Sigmoid colon (tissue), 7 donors: ENCODE results near the gene MXD3. TPM values are rescaled to one million over a fixed set of nuclear protein-coding genes. Genes with fewer than 3 reads are reported as not detected.
"Not testable (repeated sequence)": the region's sequence is repeated elsewhere in the genome, so short reads cannot be mapped to it uniquely, and the experiment has no call there.

Source experiments
- DNase-seq: peaks from one replicate; pipeline ENCODE4 v3.0.0-alpha.2; 2019
- H3K27ac ChIP-seq, 4 donors: fragments of 200-600 bp; sonication (generic); one replicate each; pipeline ENCODE4 v1.5.1; 2016 to 2019; ENCODE audit warnings: mild to moderate bottlenecking in 1 of 4
- H3K27me3 ChIP-seq, 3 donors: fragments of 200-600 bp; sonication (generic); one replicate each; pipeline ENCODE4 v1.5.1; 2019; ENCODE audit warnings: mild to moderate bottlenecking in 1 of 3
- H3K36me3 ChIP-seq, 4 donors: fragments of 200-600 bp; sonication (generic); one replicate each; pipeline ENCODE4 v1.5.1; 2016 to 2019
- H3K4me1 ChIP-seq, 4 donors: fragments of 200-600 bp; sonication (generic); one replicate each; pipeline ENCODE4 v1.5.1; 2017 to 2019
- H3K4me3 ChIP-seq, 4 donors: fragments of 200-600 bp; sonication (generic); one replicate each; pipeline ENCODE4 v1.5.1; 2017 to 2019; ENCODE audit warnings: mild to moderate bottlenecking in 2 of 4, moderate library complexity in 1 of 4
- H3K9me3 ChIP-seq, 4 donors: fragments of 200-600 bp in 3 of 4; sonication (generic) in 3 of 4; one replicate each; pipeline versions ENCODE4 v1.5.1 to v1.6.1; 2013 to 2019
- EP300 ChIP-seq, 4 donors: sonication (generic); formaldehyde crosslinking; IDR thresholded peaks; one replicate each; pipeline ENCODE4 v1.6.1; 2017; ENCODE audit warnings: antibody characterized with exemption in 4 of 4
- POLR2A ChIP-seq, 2 donors: fragments of 450-650 bp; IDR thresholded peaks; one replicate each; pipeline ENCODE4 v1.6.1; 2016; ENCODE audit warnings: antibody characterized with exemption in 2 of 2, mild to moderate bottlenecking in 2 of 2, moderate library complexity in 2 of 2
- POLR2AphosphoS5 ChIP-seq, 4 donors: sonication (generic); formaldehyde crosslinking; IDR thresholded peaks; one replicate each; pipeline ENCODE4 v1.6.1; 2017; ENCODE audit warnings: antibody characterized with exemption in 4 of 4
- WGBS, 2 donors: extraction: QIAGEN DNeasy Blood & Tissue Kit; methylation state at CpG; one replicate each; pipeline ENCODE4 v1.1.7; 2013; 5-methylcytosine and 5-hydroxymethylcytosine counted together
- intact Hi-C: fragments of 100-400 bp; cut with DNase I; formaldehyde crosslinking; loops from one replicate; pipeline ENCODE4 v1.15.1; 2023
- polyA plus RNA-seq, 3 donors: library from polyadenylated mRNA; stranded (reverse); fragments of 200-250 nt; gene quantifications; one replicate each; pipeline ENCODE4 v1.2.3, GENCODE V29; 2013
- total RNA-seq, 4 donors: library from RNA; depleted of rRNA; stranded (reverse); fragments of >200 nt; gene quantifications; one replicate each; pipeline ENCODE4 v1.1.0, GENCODE V29; 2016
- TF ChIP-seq, protein P1 (sequence below), 4 experiments: fragments of 450-650 bp in 3 of 4; fragments of 200-600 bp in 1 of 4; IDR thresholded peaks; one replicate each; pipeline ENCODE4 v1.5.1; 2016 to 2019; ENCODE audit warnings: antibody characterized with exemption in 4 of 4, mild to moderate bottlenecking in 3 of 4, moderate library complexity in 2 of 4
- donor health status: healthy with polysubstance abuse.
- donor health status: Bipolar disorder and iron deficiency.
- donor health status: healthy.

Gene MXD3
- total and polyA plus RNA-seq, 7 donors, result 2.1 to 23.8 (median 8.2) TPM

DNA sequence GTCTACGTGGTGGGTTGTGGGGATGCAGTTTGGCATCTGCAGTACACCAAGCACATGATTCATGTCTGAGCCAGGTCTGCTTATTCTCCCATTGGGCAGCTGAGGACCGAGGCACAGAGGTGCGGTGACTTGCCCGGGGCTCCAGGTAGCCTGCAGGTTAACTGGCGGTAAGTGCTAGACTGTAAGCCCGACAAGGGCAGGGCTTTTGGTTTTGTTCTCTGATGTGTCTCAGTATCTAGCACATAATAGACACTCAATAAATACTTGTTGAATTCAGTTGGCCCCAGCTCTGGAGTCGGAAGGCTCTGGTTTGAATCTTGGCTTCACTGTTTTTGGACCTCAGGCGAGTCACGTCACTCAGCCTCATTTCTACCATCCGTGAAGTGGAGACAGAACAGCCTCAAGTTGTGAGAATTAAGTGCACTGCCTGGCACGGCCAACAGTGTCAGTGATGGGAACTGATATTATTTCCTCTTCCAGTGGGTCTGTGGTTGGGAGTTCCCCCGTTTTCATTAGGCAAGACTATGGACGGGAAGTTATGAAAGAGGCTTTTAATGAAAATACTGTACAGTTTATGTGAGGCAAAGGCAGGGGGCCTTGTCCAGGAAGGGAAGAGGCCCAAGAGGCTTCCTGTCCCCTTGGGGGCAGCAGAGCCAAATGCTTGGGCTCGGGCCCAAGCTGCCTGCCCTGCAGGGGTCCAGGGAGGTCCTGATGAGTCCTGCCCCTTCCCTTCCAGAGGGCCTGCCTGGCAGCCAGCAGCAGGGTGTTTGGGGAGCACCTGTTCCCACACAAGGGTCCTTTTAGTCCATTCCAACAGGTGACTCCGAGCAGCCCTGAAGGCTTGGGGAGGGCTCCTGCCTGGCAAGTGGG lies 4.8 kb downstream of the MXD3 start:
- Histone ChIP-seq H3K36me3 (peaks cover 0 to 27% (median 14%) of the 10 kb centered on the region in 4 donors), H3K27ac (no peak overlapping the region), H3K27me3 (no peaks in the 10 kb centered on the region), H3K4me3 (no peak overlapping the region), H3K9me3 (no peaks in the 10 kb centered on the region), H3K4me1 (peaks cover 0 to 54% (median 43%) of the 10 kb centered on the region in 4 donors)
- intact Hi-C loops, result no loop called here
- TF ChIP-seq, protein P1, sequence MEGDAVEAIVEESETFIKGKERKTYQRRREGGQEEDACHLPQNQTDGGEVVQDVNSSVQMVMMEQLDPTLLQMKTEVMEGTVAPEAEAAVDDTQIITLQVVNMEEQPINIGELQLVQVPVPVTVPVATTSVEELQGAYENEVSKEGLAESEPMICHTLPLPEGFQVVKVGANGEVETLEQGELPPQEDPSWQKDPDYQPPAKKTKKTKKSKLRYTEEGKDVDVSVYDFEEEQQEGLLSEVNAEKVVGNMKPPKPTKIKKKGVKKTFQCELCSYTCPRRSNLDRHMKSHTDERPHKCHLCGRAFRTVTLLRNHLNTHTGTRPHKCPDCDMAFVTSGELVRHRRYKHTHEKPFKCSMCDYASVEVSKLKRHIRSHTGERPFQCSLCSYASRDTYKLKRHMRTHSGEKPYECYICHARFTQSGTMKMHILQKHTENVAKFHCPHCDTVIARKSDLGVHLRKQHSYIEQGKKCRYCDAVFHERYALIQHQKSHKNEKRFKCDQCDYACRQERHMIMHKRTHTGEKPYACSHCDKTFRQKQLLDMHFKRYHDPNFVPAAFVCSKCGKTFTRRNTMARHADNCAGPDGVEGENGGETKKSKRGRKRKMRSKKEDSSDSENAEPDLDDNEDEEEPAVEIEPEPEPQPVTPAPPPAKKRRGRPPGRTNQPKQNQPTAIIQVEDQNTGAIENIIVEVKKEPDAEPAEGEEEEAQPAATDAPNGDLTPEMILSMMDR (IDR thresholded peaks at IDR 0.05), result no peak
- no peak for TF ChIP-seq POLR2AphosphoS5 (IDR thresholded peaks at IDR 0.05)
- no peak for TF ChIP-seq POLR2A (IDR thresholded peaks at IDR 0.05)
- no peak for TF ChIP-seq EP300 (IDR thresholded peaks at IDR 0.05)
- WGBS, 2 donors, result 78 to 80% methylated on average over 15 of the region's 15 CpGs
- no peak for DNase-seq

GRCh38 chr5:177306103-177306640 lies 5.5 kb downstream of the MXD3 start:
- DNase-seq, H3K9me3 ChIP-seq, intact Hi-C loops, H3K27ac ChIP-seq, H3K4me3 ChIP-seq, H3K27me3 ChIP-seq: not testable (repeated sequence)
- H3K36me3 ChIP-seq, result peaks cover 0 to 33% (median 14%) of the 10 kb centered on the region in 4 donors
- WGBS, 2 donors, result 71 to 87% methylated on average over 11 of the region's 11 CpGs
- peaks cover 0 to 54% (median 43%) of the 10 kb centered on the region in 4 donors for H3K4me1 ChIP-seq

GRCh38 chr5:177304392-177305119 lies 7.1 kb downstream of the MXD3 start:
- Histone ChIP-seq H3K4me1 (peaks cover 0 to 59% (median 51%) of the 10 kb centered on the region in 4 donors), H3K9me3 (no peaks in the 10 kb centered on the region), H3K27ac (peak overlapping the region; percentile 84 to 90 (median 86)), H3K4me3 (peak overlapping the region; percentile 78 to 88 (median 84)), H3K27me3 (no peaks in the 10 kb centered on the region), H3K36me3 (peaks cover 0 to 34% (median 14%) of the 10 kb centered on the region in 4 donors)
- TF ChIP-seq POLR2A (IDR thresholded peaks at IDR 0.05), result no peak
- TF ChIP-seq, protein P1 (IDR thresholded peaks at IDR 0.05), result no peak
- TF ChIP-seq POLR2AphosphoS5 (IDR thresholded peaks at IDR 0.05), result no peak
- intact Hi-C loops, result loop anchor here (2.0 kb wide), 1 partner anchor 190 kb away; no protein-coding TSS in a partner anchor
- peak; percentile 63 for DNase-seq
- WGBS, 2 donors, result 14 to 33% methylated on average over 19 of the region's 19 CpGs

DNA sequence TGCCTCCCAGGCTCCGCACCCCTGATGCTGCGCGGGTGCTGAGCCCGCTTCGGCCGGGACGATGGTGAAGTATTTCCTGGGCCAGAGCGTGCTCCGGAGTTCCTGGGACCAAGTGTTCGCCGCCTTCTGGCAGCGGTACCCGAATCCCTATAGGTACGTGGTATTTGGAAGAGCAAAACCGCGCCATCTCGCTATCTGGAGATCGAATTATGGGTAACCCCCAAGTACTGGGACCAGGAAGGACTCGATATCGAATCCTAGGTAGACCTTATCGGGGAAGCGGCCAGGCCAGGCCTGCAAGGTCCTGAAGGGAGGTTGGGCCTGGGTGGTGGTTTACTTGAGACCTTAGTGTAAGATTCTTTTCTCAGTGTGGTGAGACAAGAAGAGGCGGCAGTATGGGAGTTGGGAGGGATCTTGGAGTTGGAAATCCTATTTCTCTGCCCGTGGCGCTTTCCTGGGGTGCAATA lies 7.7 kb downstream of the MXD3 start:
- H3K27ac ChIP-seq, result peak overlapping the region; percentile 84 to 90 (median 86)
- 1 to 2% methylated on average over 25 of the region's 25 CpGs for WGBS, 2 donors
- intact Hi-C loops, result loop anchor here (2.0 kb wide), 1 partner anchor 189 kb away; no protein-coding TSS in a partner anchor
- H3K9me3 ChIP-seq, result no peaks in the 10 kb centered on the region
- H3K4me3 ChIP-seq, result peak overlapping the region; percentile 78 to 88 (median 84)
- peaks cover 0 to 34% (median 14%) of the 10 kb centered on the region in 4 donors for H3K36me3 ChIP-seq
- H3K4me1 ChIP-seq, result peaks cover 0 to 64% (median 48%) of the 10 kb centered on the region in 4 donors
- TF ChIP-seq POLR2AphosphoS5 (IDR thresholded peaks at IDR 0.05) (no peak), POLR2A (IDR thresholded peaks at IDR 0.05) (no peak), EP300 (IDR thresholded peaks at IDR 0.05) (no peak)
- TF ChIP-seq, protein P1 (IDR thresholded peaks at IDR 0.05), result no peak
- no peaks in the 10 kb centered on the region for H3K27me3 ChIP-seq
- peak; percentile 68 for DNase-seq
